Measurements from ENCODE around the gene LPAR1. TPM values are rescaled to one million over a fixed set of nuclear protein-coding genes. Genes with fewer than 3 reads are reported as not detected.

The LPAR1 gene
- total and polyA plus RNA-seq, 10 of the 15 experiments (the other 5 are each of a cell fraction or from before 2014, with no cell fraction given) = 3.3 to 12.9 (median 8.4) TPM

DNA sequence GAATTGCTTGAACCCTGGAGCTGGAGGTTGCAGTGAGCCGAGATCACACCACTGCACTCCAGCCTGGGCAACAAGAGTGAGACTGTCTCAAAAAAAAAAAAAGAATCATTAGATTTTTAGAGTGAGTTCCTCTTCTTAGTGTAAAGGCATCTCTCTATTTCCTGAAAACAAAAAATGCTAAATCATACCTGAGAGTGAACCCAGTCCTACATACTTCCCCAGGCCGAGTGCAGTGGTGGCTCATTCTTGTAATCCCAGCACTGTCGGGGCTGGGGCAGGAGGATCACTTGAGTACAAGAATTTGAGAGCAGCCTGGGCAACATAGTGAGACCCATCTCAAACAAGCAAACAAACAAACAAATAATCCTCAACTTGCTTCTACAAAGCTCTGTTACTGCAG lies 38.2 kb upstream of the LPAR1 start:
- Histone ChIP-seq H3K4me3 (no peak overlapping the region), H3K4me2 (ENCODE audit: control insufficient read depth, insufficient read depth) (peak overlapping the region; percentile 33; the same call in 1 of the 2 replicates), H3K9me3 (replicated peaks; ENCODE audit: control insufficient read depth, insufficient read depth, low read length) (no peaks in the 10 kb centered on the region), H3K9ac (ENCODE audit: control insufficient read depth, insufficient read depth, low read length) (no peak overlapping the region), H3K27me3 (replicated peaks in 1 of 2; ENCODE audit: control insufficient read depth in 2 of 2, insufficient read depth in 2 of 2, low read length in 1 of 2) (no peaks in the 10 kb centered on the region), H3K27ac (ENCODE audit: control insufficient read depth, insufficient read depth) (peak overlapping the region; percentile 37; the same call in 1 of the 2 replicates), H3K4me1 (ENCODE audit: control insufficient read depth, insufficient read depth, low read length) (no peaks in the 10 kb centered on the region), H3K36me3 (ENCODE audit: control insufficient read depth in 2 of 2, insufficient read depth in 2 of 2, low read length in 1 of 2) (no peaks in the 10 kb centered on the region), H3K79me2 (ENCODE audit: control insufficient read depth, insufficient read depth, low read length) (no peaks in the 10 kb centered on the region), H4K20me1 (ENCODE audit: control insufficient read depth, insufficient read depth) (no peaks in the 10 kb centered on the region), H2AFZ (ENCODE audit: control insufficient read depth, low read depth, low read length) (peak overlapping the region; percentile 46)
- peak; percentile 24 for ATAC-seq
- WGBS (ENCODE audit: insufficient coverage, insufficient replicate concordance, low lambda C conversion rate, missing lambda C conversion rate) = 7% methylated on average over 3 of the region's 3 CpGs
- no TSS peak for BruUV-seq (replicated peaks)
- no peak for DNase-seq (ENCODE audit: low read depth, low spot score)
- ChIA-PET RAD21 (ENCODE audit: unreplicated experiment) (interaction anchor here (1.3 to 5.3 kb wide), 5 partner anchors 10 to 436 kb away, joined by 3 to 36 read pairs (median 3); partner anchors contain the start of gene LPAR1), SMC1A (ENCODE audit: uncharacterized antibody, unreplicated experiment) (interaction anchor here (1.0 to 4.3 kb wide), 7 partner anchors 11 to 199 kb away, joined by 3 to 64 read pairs (median 5); partner anchors contain the start of gene LPAR1), POLR2A (interaction anchor here (0.6 to 4.0 kb wide), 2 partner anchors 11 to 46 kb away, joined by 3 to 22 read pairs; no protein-coding TSS in a partner anchor), CTCF (interaction anchor here (1.0 to 2.4 kb wide), 4 partner anchors 8 to 24 kb away, joined by 3 to 7 read pairs (median 3); no protein-coding TSS in a partner anchor)
- FAIRE-seq = peak; percentile 52
- intact Hi-C loops (cut with micrococcal nuclease; ENCODE audit: unreplicated experiment) (loop anchor here (5.0 kb wide), 1 partner anchor 71 kb away; no protein-coding TSS in a partner anchor), in situ Hi-C loops (cut with MboI) (no loop called here)
- no peak for TF ChIP-seq ZBTB33 (IDR thresholded peaks at IDR 0.05)
- TF ChIP-seq, protein P1, sequence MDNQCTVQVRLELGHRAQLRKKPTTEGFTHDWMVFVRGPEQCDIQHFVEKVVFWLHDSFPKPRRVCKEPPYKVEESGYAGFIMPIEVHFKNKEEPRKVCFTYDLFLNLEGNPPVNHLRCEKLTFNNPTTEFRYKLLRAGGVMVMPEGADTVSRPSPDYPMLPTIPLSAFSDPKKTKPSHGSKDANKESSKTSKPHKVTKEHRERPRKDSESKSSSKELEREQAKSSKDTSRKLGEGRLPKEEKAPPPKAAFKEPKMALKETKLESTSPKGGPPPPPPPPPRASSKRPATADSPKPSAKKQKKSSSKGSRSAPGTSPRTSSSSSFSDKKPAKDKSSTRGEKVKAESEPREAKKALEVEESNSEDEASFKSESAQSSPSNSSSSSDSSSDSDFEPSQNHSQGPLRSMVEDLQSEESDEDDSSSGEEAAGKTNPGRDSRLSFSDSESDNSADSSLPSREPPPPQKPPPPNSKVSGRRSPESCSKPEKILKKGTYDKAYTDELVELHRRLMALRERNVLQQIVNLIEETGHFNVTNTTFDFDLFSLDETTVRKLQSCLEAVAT (IDR thresholded peaks at IDR 0.05) = no peak

All from GM12878 (cell line).